ENCODE measurements around the gene RNF112. TPM values are rescaled to one million over a fixed set of nuclear protein-coding genes. Genes with fewer than 3 reads are reported as not detected.

The RNF112 gene
- total RNA-seq, 4 donors from 2014 or later: 2.2 to 7.2 (median 3.9) TPM

- WGBS, 2 donors (ENCODE audit: low coverage in 1 of 2): 95% methylated on average over 2 of the region's 2 CpGs; no CpG with 5 or more reads in 1 of the 2 donors
- Histone ChIP-seq H3K27ac (no peak overlapping the region), H3K36me3 (no peaks in the 10 kb centered on the region), H3K4me1 (peaks cover 22 to 36% (median 23%) of the 10 kb centered on the region in 4 donors), H3K9me3 (no peaks in the 10 kb centered on the region), H3K4me3 (no peak overlapping the region), H3K27me3 (no peaks in the 10 kb centered on the region)
- DNase-seq: no peak
- TF ChIP-seq POLR2A (IDR thresholded peaks at IDR 0.05) (no peak), CTCF (IDR thresholded peaks at IDR 0.05) (no peak), EP300 (IDR thresholded peaks at IDR 0.05; ENCODE audit: low read depth) (no peak), POLR2AphosphoS5 (IDR thresholded peaks at IDR 0.05) (no peak)
- in situ Hi-C loops (cut with MboI; ENCODE audit: low pct_ligation_motif_present in 1 of 4, low pct_unique_long_range_greater_than_20kb in 1 of 4, low sequenced_read_pairs in 3 of 4): no loop called here
- intact Hi-C loops (cut with DNase I; ENCODE audit: low total_unique reads): no loop called here
Measured at GRCh38 chr17:19390951-19391350, 20.1 kb upstream of the RNF112 start.

GRCh38 chr17:19391432-19391831 is 19.6 kb upstream of the RNF112 start:
- no peak for DNase-seq
- Histone ChIP-seq H3K36me3 (no peaks in the 10 kb centered on the region), H3K4me3 (no peak overlapping the region), H3K27me3 (no peaks in the 10 kb centered on the region), H3K27ac (no peak overlapping the region), H3K9me3 (no peaks in the 10 kb centered on the region), H3K4me1 (peaks cover 18 to 32% (median 19%) of the 10 kb centered on the region in 4 donors)
- WGBS, 2 donors (ENCODE audit: low coverage in 1 of 2): 83% methylated on average over 1 to 7 of the region's 7 CpGs
- in situ Hi-C loops (cut with MboI; ENCODE audit: low pct_ligation_motif_present in 1 of 4, low pct_unique_long_range_greater_than_20kb in 1 of 4, low sequenced_read_pairs in 3 of 4) (no loop called here), intact Hi-C loops (cut with DNase I; ENCODE audit: low total_unique reads) (no loop called here)
- TF ChIP-seq POLR2A (IDR thresholded peaks at IDR 0.05) (no peak), CTCF (IDR thresholded peaks at IDR 0.05) (no peak), POLR2AphosphoS5 (IDR thresholded peaks at IDR 0.05) (no peak), EP300 (IDR thresholded peaks at IDR 0.05; ENCODE audit: low read depth) (no peak)

- in situ Hi-C loops (cut with MboI; ENCODE audit: low pct_ligation_motif_present in 1 of 4, low pct_unique_long_range_greater_than_20kb in 1 of 4, low sequenced_read_pairs in 3 of 4): no loop called here
- no peak overlapping the region for H3K4me3 ChIP-seq
- WGBS, 2 donors (ENCODE audit: low coverage in 1 of 2): 84% methylated on average over 7 of the region's 7 CpGs; no CpG with 5 or more reads in 1 of the 2 donors
- no peaks in the 10 kb centered on the region for H3K27me3 ChIP-seq
- no peak for DNase-seq
- intact Hi-C loops (cut with DNase I; ENCODE audit: low total_unique reads): no loop called here
- no peaks in the 10 kb centered on the region for H3K36me3 ChIP-seq
- H3K4me1 ChIP-seq: peaks cover 16 to 27% (median 18%) of the 10 kb centered on the region in 4 donors
- TF ChIP-seq EP300 (IDR thresholded peaks at IDR 0.05; ENCODE audit: low read depth): no peak
- TF ChIP-seq CTCF (IDR thresholded peaks at IDR 0.05): no peak
- TF ChIP-seq POLR2AphosphoS5 (IDR thresholded peaks at IDR 0.05): peak in 1 of 3 donors; percentile 33
- TF ChIP-seq POLR2A (IDR thresholded peaks at IDR 0.05): no peak
- H3K9me3 ChIP-seq: no peaks in the 10 kb centered on the region
- peak overlapping the region in 3 of 4 donors; percentile 24 to 63 (median 29) for H3K27ac ChIP-seq
Measured at GRCh38 chr17:19392303-19392702, 18.7 kb upstream of the RNF112 start.

- Histone ChIP-seq H3K4me3 (no peak overlapping the region), H3K4me1 (peaks cover 27 to 54% (median 36%) of the 10 kb centered on the region in 4 donors), H3K36me3 (no peaks in the 10 kb centered on the region), H3K27ac (peak overlapping the region; percentile 78 to 90 (median 84)), H3K27me3 (no peaks in the 10 kb centered on the region), H3K9me3 (no peaks in the 10 kb centered on the region)
- in situ Hi-C loops (cut with MboI; ENCODE audit: low pct_ligation_motif_present in 1 of 4, low pct_unique_long_range_greater_than_20kb in 1 of 4, low sequenced_read_pairs in 3 of 4): no loop called here
- peak; percentile 57 for DNase-seq
- intact Hi-C loops (cut with DNase I; ENCODE audit: low total_unique reads): no loop called here
- no peak for TF ChIP-seq POLR2A (IDR thresholded peaks at IDR 0.05)
- TF ChIP-seq POLR2AphosphoS5 (IDR thresholded peaks at IDR 0.05): no peak
- peak in 4 of 5 experiments; percentile 30 to 74 (median 42) for TF ChIP-seq CTCF (IDR thresholded peaks at IDR 0.05)
- no peak for TF ChIP-seq EP300 (IDR thresholded peaks at IDR 0.05; ENCODE audit: low read depth)
- 37% methylated on average over 6 of the region's 6 CpGs; no CpG with 5 or more reads in 1 of the 2 donors for WGBS, 2 donors (ENCODE audit: low coverage in 1 of 2)
Measured at GRCh38 chr17:19397556-19398041, 13.4 kb upstream of the RNF112 start.

All from transverse colon (tissue), 4 donors.